KOPT-K1 (cell line): ENCODE measurements around the gene GHRHR.

Source experiments
- H3K27ac ChIP-seq: fragments of 200-600 bp; sonication (generic); 2 replicates; pipeline ENCODE4 v1.5.1; 2016; ENCODE audit warnings: antibody characterized with exemption, mild to moderate bottlenecking, low read depth, low read length; ENCODE audit not compliant: poor library complexity, severe bottlenecking
- H3K36me3 ChIP-seq: fragments of 200-600 bp; sonication (generic); 2 replicates; pipeline ENCODE4 v1.5.1; 2017; ENCODE audit warnings: antibody characterized with exemption, mild to moderate bottlenecking, low read length, moderate library complexity; ENCODE audit not compliant: insufficient read depth
- H3K9me3 ChIP-seq: fragments of 200-600 bp; sonication (generic); 2 replicates; pipeline ENCODE4 v1.5.1; 2017; ENCODE audit warnings: antibody characterized with exemption, low read length, mild to moderate bottlenecking; ENCODE audit not compliant: insufficient read depth, poor library complexity, severe bottlenecking

GHRHR gene

GRCh38 chr7:30994206-30995100 lies 30.7 kb downstream of the GHRHR start:
- H3K27ac ChIP-seq = no peak overlapping the region
- no peaks in the 10 kb centered on the region for H3K9me3 ChIP-seq
- no peaks in the 10 kb centered on the region for H3K36me3 ChIP-seq

GRCh38 chr7:30995536-30995935 lies 31.8 kb downstream of the GHRHR start:
- no peak overlapping the region for H3K27ac ChIP-seq
- H3K9me3 ChIP-seq = no peaks in the 10 kb centered on the region
- no peaks in the 10 kb centered on the region for H3K36me3 ChIP-seq

GRCh38 chr7:30996256-30996655 lies 32.5 kb downstream of the GHRHR start:
- no peaks in the 10 kb centered on the region for H3K36me3 ChIP-seq
- H3K27ac ChIP-seq = no peak overlapping the region
- H3K9me3 ChIP-seq = no peaks in the 10 kb centered on the region

- no peak overlapping the region for H3K27ac ChIP-seq
- no peaks in the 10 kb centered on the region for H3K9me3 ChIP-seq
- H3K36me3 ChIP-seq = no peaks in the 10 kb centered on the region
Observed at GRCh38 chr7:30996883-30997282, 33.1 kb downstream of the GHRHR start.

- Histone ChIP-seq H3K9me3 (no peaks in the 10 kb centered on the region), H3K36me3 (no peaks in the 10 kb centered on the region), H3K27ac (no peak overlapping the region)
Observed at GRCh38 chr7:30997316-30997715, 33.6 kb downstream of the GHRHR start.

GRCh38 chr7:30998180-30998579 lies 34.4 kb downstream of the GHRHR start:
- H3K36me3 ChIP-seq = no peaks in the 10 kb centered on the region
- H3K9me3 ChIP-seq = no peaks in the 10 kb centered on the region
- no peak overlapping the region for H3K27ac ChIP-seq

GRCh38 chr7:31000161-31000693 lies 36.5 kb downstream of the GHRHR start:
- Histone ChIP-seq H3K9me3 (no peaks in the 10 kb centered on the region), H3K36me3 (no peaks in the 10 kb centered on the region), H3K27ac (no peak overlapping the region)

- H3K27ac ChIP-seq = no peak overlapping the region
- no peaks in the 10 kb centered on the region for H3K36me3 ChIP-seq
- no peaks in the 10 kb centered on the region for H3K9me3 ChIP-seq
Observed at GRCh38 chr7:31000779-31001178, 37.0 kb downstream of the GHRHR start.

- no peaks in the 10 kb centered on the region for H3K36me3 ChIP-seq
- no peak overlapping the region for H3K27ac ChIP-seq
- H3K9me3 ChIP-seq = no peaks in the 10 kb centered on the region
Observed at GRCh38 chr7:31002256-31002655, 38.5 kb downstream of the GHRHR start.

- H3K9me3 ChIP-seq = no peaks in the 10 kb centered on the region
- no peaks in the 10 kb centered on the region for H3K36me3 ChIP-seq
- H3K27ac ChIP-seq = no peak overlapping the region
Observed at GRCh38 chr7:31003097-31003496, 39.3 kb downstream of the GHRHR start.

- Histone ChIP-seq H3K27ac (no peak overlapping the region), H3K9me3 (no peaks in the 10 kb centered on the region), H3K36me3 (no peaks in the 10 kb centered on the region)
Observed at GRCh38 chr7:31003721-31004120, 40.0 kb downstream of the GHRHR start.

- H3K27ac ChIP-seq = no peak overlapping the region
- no peaks in the 10 kb centered on the region for H3K9me3 ChIP-seq
- H3K36me3 ChIP-seq = no peaks in the 10 kb centered on the region
Observed at GRCh38 chr7:31004393-31004792, 40.6 kb downstream of the GHRHR start.

GRCh38 chr7:31006857-31007256 lies 43.1 kb downstream of the GHRHR start:
- Histone ChIP-seq H3K27ac (no peak overlapping the region), H3K9me3 (peaks cover 13% of the 10 kb centered on the region), H3K36me3 (no peaks in the 10 kb centered on the region)

- Histone ChIP-seq H3K36me3 (no peaks in the 10 kb centered on the region), H3K9me3 (peaks cover 13% of the 10 kb centered on the region), H3K27ac (no peak overlapping the region)
Observed at GRCh38 chr7:31007634-31008033, 43.9 kb downstream of the GHRHR start.

- H3K27ac ChIP-seq = no peak overlapping the region
- no peaks in the 10 kb centered on the region for H3K36me3 ChIP-seq
- H3K9me3 ChIP-seq = peaks cover 13% of the 10 kb centered on the region
Observed at GRCh38 chr7:31014826-31015225, 51.1 kb downstream of the GHRHR start.
